HFFc6 (cell line): ENCODE data around the gene E2F1. TPM values are rescaled to one million over a fixed set of nuclear protein-coding genes. Genes with fewer than 3 reads are reported as not detected.

ENCODE experiments used
- DNase-seq: peaks from one replicate; pipeline ENCODE4 v3.0.0-alpha.2; 2018
- H3K27ac Mint-ChIP-seq: 2 replicates; pipeline ENCODE4 v1.8.0; 2020; ENCODE audit warnings: mild to moderate bottlenecking, mixed read lengths
- H3K27me3 Mint-ChIP-seq: 2 replicates; pipeline ENCODE4 v1.8.0; 2021; ENCODE audit warnings: mild to moderate bottlenecking, moderate library complexity, mixed read lengths; ENCODE audit not compliant: insufficient read depth
- H3K36me3 Mint-ChIP-seq: 2 replicates; pipeline ENCODE4 v1.8.0; 2021; ENCODE audit warnings: low read depth, mixed read lengths
- H3K4me1 Mint-ChIP-seq: 2 replicates; pipeline ENCODE4 v1.8.0; 2020; ENCODE audit warnings: low read depth, mixed read lengths
- H3K4me3 Mint-ChIP-seq: 2 replicates; pipeline ENCODE4 v1.8.0; 2020; ENCODE audit warnings: mild to moderate bottlenecking, moderate library complexity, mixed read lengths
- H3K9me3 Mint-ChIP-seq: 2 replicates; pipeline ENCODE4 v1.8.0; 2020; ENCODE audit warnings: mild to moderate bottlenecking, mixed read lengths
- total RNA-seq, 6 experiments: library from RNA; stranded (reverse); fragmentation: NEBNext Ultra II Directional; extraction: Animal tissue kit (Norgen Biotek cat#: 25700); gene quantifications; 2 replicates in 1 of 6; 3 replicates in 5 of 6; pipeline ENCODE4 v1.2.3, GENCODE V29; 2021
- TF ChIP-seq, protein P1 (sequence below): fragments of 200-600 bp; sonication (generic); IDR thresholded peaks from 2 replicates; pipeline ENCODE4 v1.5.0; 2021; ENCODE audit warnings: antibody characterized with exemption, mild to moderate bottlenecking

Gene E2F1
- total RNA-seq, 6 experiments from 2014 or later = 11.3 to 21.7 (median 20.2) TPM

- no peak for DNase-seq
- no peaks in the 10 kb centered on the region for H3K9me3 Mint-ChIP-seq
- 0 out of 2 replicates have a peak, but pooled peaks cover 4% of the 10 kb centered on the region for H3K36me3 Mint-ChIP-seq
- H3K27ac Mint-ChIP-seq = no peak overlapping the region; the same call in 1 of the 2 replicates
- peak overlapping the region; percentile 61 for H3K4me3 Mint-ChIP-seq
- H3K27me3 Mint-ChIP-seq = peaks cover 2% of the 10 kb centered on the region
- H3K4me1 Mint-ChIP-seq = peaks cover 71% of the 10 kb centered on the region
- TF ChIP-seq, protein P1, sequence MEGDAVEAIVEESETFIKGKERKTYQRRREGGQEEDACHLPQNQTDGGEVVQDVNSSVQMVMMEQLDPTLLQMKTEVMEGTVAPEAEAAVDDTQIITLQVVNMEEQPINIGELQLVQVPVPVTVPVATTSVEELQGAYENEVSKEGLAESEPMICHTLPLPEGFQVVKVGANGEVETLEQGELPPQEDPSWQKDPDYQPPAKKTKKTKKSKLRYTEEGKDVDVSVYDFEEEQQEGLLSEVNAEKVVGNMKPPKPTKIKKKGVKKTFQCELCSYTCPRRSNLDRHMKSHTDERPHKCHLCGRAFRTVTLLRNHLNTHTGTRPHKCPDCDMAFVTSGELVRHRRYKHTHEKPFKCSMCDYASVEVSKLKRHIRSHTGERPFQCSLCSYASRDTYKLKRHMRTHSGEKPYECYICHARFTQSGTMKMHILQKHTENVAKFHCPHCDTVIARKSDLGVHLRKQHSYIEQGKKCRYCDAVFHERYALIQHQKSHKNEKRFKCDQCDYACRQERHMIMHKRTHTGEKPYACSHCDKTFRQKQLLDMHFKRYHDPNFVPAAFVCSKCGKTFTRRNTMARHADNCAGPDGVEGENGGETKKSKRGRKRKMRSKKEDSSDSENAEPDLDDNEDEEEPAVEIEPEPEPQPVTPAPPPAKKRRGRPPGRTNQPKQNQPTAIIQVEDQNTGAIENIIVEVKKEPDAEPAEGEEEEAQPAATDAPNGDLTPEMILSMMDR = no peak
Measured at GRCh38 chr20:33668466-33669155, 17.6 kb downstream of the E2F1 start.

GRCh38 chr20:33667676-33668465 lies 18.3 kb downstream of the E2F1 start:
- Mint-ChIP-seq H3K36me3 (0 out of 2 replicates have a peak, but pooled peaks cover 4% of the 10 kb centered on the region), H3K27ac (peak overlapping the region; percentile 75), H3K4me3 (peak overlapping the region; percentile 79), H3K9me3 (no peaks in the 10 kb centered on the region), H3K4me1 (peaks cover 65% of the 10 kb centered on the region), H3K27me3 (peaks cover 2% of the 10 kb centered on the region)
- TF ChIP-seq, protein P1 = peak; percentile 91
- peak; percentile 76 for DNase-seq

GRCh38 chr20:33667245-33667675 lies 18.9 kb downstream of the E2F1 start:
- 0 out of 2 replicates have a peak, but pooled peaks cover 4% of the 10 kb centered on the region for H3K36me3 Mint-ChIP-seq
- H3K9me3 Mint-ChIP-seq = no peaks in the 10 kb centered on the region
- H3K27ac Mint-ChIP-seq = peak overlapping the region; percentile 75
- no peak for DNase-seq
- peaks cover 65% of the 10 kb centered on the region for H3K4me1 Mint-ChIP-seq
- peaks cover 2% of the 10 kb centered on the region for H3K27me3 Mint-ChIP-seq
- TF ChIP-seq, protein P1 = no peak
- peak overlapping the region; percentile 79 for H3K4me3 Mint-ChIP-seq

- Mint-ChIP-seq H3K9me3 (no peaks in the 10 kb centered on the region), H3K36me3 (no peaks in the 10 kb centered on the region), H3K27me3 (peaks cover 2% of the 10 kb centered on the region), H3K27ac (peak within 1 kb of the TSS; percentile 93), H3K4me1 (peaks cover 60% of the 10 kb centered on the region), H3K4me3 (peak within 1 kb of the TSS; percentile 89)
- TF ChIP-seq, protein P1 = peak; percentile 49
- DNase-seq = peak; percentile 98
Measured at GRCh38 chr20:33666293-33667244, 19.6 kb downstream of the E2F1 start, which contains the start of gene ACTL10. TSS of gene ACTL10 (plus strand) at chr20:33666943. CDS start at chr20:33667498, 555 bp downstream.

DNA sequence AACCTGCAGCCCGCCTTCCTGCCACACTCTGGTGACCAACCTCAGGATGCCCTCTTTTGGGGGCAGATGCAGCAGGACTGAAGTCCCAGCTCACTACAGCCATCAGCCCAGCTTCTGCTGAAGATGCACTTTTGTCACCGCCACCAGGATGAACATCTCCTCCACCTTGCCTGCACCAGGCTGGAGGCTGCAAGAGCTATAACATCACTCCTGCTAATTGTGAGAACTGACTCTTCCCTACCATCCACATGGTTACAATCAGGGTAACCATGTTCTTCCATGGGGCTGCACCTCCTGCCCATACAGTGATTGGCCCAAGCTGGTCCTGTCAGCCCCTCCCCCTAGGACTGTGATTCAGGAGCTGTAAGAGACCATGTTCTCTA lies 21.4 kb downstream of the E2F1 start:
- Mint-ChIP-seq H3K36me3 (no peaks in the 10 kb centered on the region), H3K27ac (peak overlapping the region; percentile 66), H3K9me3 (no peaks in the 10 kb centered on the region), H3K27me3 (peaks cover 2% of the 10 kb centered on the region), H3K4me1 (peaks cover 43% of the 10 kb centered on the region), H3K4me3 (peak overlapping the region; percentile 85)
- DNase-seq = no peak
- TF ChIP-seq, protein P1 = no peak
